Stimulated activated CD8-positive, alpha-beta memory T cell treated with anti-CD3 and anti-CD28 coated beads, Interleukin-7, amount 100 ng/mL, for 1 hour (primary cell): ENCODE measurements around the gene RABAC1.
A peak's percentile ranks its signal among the peaks of the same experiment; 100 is the strongest.
"Not testable (repeated sequence)": the region's sequence is repeated elsewhere in the genome, so short reads cannot be mapped to it uniquely, and the experiment has no call there.

Experiments used
- DNase-seq, 2 donors: peaks; one replicate each; pipeline ENCODE4 v3.0.0-alpha.2; 2020; ENCODE audit warnings: low read depth in 2 of 2

Gene RABAC1

DNA sequence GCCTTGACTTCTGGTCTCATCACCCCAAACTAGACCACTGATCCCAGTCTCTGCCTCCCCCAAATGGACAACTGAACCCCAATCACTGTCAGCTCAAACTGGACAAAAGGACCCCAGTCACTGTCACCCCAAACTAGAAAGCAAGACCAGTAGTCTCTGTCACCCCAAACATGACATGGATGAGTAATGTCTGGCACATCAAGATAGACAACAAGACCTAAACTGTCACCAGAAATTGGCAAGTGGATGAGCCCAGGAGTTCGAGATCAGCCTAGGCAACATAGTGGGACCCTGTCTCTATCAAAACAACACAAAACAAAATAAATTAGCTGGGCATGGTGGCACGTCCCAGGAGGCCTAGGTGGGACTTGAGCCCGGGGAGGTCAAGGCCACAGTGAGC lies 12.0 kb downstream of the RABAC1 start:
- DNase-seq = no peak

DNA sequence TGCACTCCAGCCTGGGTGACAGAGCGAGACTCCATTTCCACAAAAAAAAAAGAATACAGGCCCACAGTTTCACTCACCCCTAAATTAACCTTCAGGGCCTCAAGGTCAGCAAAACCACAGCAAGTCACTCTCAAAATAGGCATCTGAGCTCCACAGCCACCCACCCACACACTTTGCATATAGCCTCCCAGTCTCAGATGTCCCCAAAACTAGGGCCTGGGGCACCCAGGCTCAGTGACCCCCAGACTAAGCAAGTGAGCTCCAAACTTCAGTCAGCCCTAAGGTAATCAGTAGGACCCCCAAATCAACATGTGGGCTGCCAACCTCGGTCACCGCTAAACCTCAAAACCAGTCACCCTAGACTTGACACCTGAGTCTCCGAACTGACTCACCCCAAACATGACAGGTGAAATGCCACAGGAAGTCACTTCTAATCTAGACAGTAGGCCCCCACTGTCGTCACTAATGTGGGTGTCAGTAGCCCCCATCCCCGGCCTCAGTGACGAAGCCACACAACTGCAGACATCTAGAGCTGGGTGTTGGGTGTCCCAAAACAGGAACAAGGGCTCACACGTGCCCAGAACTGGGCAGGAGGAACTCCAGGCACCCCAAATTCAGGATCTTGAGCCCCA lies 13.9 kb downstream of the RABAC1 start:
- DNase-seq = peak; percentile 72 to 73

- no peak for DNase-seq
These were observed 14.8 kb downstream of the RABAC1 start for GRCh38 chr19:41944336-41944735.

GRCh38 chr19:41941410-41942202 lies 17.5 kb downstream of the RABAC1 start:
- no peak for DNase-seq

- DNase-seq = no peak
These were observed 18.3 kb downstream of the RABAC1 start for GRCh38 chr19:41940731-41941409.

GRCh38 chr19:41939861-41940730 lies 19.0 kb downstream of the RABAC1 start:
- no peak for DNase-seq

- DNase-seq = not testable (repeated sequence)
These were observed 19.9 kb downstream of the RABAC1 start for GRCh38 chr19:41939209-41939608.

DNA sequence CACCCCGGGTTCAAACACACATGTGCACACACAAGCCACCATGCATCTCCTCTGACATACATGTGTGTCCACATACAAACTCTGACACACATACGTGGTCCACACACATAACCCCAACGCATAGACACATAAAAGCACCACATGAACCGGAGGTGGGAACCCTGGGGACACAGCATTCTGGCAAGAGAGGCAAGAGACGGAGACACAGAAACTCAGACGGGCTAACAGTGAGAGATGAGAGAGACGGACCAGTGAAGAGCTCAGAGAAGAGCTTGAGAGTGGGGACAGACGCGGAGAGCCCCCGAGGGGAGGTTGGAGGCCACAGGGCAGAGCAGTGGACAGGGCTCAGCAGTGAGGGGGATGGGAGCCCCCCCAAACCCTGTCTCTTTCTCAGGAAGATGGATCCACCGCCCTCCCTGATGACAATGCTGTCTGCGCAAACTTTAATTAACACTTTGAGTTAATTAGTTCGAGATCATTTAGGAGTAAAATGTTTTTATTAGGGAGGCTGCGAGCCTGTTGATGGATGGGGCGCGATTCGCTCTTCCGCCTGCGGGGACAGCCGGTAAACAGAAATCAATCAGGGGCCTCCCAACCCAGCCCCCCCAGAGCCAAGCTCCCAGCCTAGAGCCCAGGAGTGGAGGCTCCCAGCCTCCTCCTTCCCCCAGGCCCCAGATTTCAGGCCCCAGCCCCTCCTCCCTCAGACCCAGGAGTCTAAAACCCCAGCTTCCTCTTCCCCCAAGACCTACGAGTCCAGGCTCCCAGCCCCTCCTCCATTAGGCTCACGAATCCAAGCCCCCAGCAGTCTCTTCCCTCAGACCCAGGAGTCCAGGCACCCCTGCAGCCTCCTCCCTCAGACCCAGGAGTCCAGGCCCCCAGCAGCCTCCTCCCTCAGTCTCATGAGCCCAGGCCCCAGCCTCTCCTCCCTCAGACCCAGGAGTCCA lies 21.3 kb downstream of the RABAC1 start:
- DNase-seq = no peak

DNA sequence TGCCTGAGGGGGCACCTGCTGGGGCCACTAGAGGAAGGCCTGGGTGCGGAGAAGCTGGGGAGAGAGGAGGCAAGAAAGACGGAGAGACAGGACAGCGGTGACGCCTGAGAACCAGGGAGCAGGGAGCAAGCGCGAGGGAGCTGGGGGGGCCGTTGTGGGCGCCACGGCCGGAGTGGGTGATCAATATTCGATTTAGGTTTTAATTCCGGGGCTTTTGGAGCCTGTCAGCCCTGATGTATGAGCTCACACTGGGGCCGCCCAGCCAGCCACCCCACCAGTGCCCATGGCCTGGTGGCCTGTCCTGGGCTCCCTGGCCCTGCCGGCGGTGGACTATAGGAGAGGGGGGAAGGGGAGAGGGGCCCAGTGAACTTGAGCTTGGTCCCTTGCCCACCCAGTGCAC lies 22.2 kb downstream of the RABAC1 start:
- no peak for DNase-seq

DNA sequence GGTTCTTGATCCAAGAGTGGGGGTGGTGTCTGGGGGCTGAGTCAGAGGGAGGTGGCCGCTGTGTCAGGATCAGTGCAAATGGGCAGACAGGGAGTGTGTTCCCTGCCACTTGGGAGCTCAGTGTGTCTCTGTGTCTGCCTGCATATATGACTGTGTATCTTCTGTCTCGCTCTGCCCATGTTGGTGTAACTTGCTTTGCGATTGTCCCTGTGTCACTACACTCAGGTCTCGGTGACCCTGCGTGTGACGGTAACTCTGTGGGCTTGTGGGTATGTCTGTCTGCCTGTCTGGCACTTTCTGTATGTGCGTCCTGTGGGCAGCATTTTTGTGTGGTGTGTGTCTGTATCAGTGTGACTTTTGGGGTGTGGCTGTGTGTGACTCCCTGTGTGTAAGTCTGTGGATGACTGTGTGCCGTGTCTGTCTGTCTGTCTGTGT lies 22.7 kb downstream of the RABAC1 start:
- no peak for DNase-seq

DNA sequence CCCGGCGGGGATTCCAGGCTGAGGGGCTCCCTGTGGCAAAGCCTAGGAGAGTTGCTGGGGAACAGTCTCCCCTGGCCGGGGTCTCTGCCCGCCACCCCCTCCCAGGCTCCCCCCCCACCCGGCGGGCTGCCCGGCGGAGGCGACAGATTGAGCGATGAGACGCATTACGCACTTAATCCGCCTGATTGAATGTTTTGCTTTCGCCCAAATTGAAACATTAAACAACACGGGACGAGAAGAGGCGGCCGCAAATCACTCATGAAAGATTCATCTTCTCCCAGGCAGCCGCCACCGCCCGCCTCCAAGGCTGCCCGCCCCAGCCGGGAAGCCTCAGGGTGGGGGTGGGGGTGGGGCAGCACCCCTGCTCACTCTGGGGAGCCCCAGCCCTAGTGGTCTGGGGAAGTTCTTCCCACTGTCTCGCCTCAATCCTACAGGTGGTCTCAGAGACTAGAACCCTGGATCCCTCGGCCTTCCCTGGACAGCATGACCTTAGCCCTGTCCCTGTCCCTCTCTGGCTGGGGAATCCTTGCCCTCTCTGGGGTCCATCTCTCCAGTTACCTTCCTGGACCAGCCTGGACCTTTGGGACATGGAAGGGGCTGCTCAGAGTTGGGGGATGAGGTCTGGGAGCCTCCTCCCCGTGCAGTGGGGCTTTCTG lies 23.2 kb downstream of the RABAC1 start:
- no peak for DNase-seq

DNA sequence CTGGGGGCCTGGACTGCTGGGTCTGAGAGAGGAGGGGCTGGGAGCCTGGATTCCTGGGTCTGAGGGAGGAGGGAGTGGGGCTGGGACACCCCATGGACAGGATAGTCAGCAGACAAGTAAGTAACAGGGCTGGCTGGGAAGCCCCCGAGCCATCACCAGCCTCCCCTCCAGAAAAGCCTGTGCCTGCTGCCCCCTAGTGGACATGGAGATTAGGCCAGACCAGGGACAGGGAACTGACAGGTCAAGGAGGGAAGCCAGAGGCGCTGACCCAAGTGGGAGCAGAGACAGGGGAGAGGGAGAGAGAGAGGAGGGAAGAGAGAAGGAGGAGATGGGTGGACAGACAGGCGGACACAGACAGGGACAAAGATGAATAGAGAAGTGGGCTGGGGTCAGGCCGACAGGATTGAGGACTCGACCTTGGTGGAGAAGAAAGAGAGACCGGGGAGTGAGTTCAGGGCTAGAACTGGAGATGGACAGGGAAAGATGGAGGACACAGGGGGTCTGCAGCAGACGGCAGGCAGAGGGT lies 24.2 kb downstream of the RABAC1 start:
- DNase-seq = peak; percentile 55 to 61

- no peak for DNase-seq
These were observed 25.3 kb downstream of the RABAC1 start for GRCh38 chr19:41933693-41934426.

DNA sequence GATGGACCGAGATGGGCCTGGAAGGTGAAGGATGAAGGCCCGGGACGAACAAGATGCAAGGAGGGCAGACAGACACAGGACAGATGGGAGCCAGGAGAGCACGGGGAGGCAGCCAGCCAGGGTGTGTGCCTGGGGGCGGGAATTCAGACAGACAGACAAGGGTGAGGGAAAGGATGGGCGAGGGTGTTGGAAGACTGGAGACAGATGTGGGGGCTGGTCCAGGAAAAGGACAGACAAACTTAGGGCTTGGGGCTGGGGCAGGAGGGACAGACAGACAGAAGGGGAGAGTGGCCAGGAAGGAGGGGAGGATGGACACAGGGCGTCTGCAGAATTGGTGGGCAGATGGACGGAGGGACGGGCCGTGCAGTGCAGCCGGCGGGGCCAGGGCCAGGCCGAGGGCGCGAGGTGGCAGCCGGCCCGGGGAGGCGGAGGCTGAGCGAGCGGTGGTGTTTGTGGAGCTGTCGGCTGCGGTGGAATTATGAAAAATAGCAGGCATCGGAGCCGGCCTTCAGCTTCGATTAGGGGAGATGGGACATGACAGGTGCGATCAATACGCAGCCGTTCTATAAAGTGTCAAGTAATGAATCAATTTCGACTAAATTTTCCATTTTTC lies 26.3 kb downstream of the RABAC1 start:
- DNase-seq = no peak

- no peak for DNase-seq
These were observed 26.8 kb downstream of the RABAC1 start for GRCh38 chr19:41932259-41932719.

GRCh38 chr19:41930926-41931592 lies 28.1 kb downstream of the RABAC1 start:
- DNase-seq = no peak

- no peak for DNase-seq
These were observed 28.8 kb downstream of the RABAC1 start for GRCh38 chr19:41930322-41930722.

DNA sequence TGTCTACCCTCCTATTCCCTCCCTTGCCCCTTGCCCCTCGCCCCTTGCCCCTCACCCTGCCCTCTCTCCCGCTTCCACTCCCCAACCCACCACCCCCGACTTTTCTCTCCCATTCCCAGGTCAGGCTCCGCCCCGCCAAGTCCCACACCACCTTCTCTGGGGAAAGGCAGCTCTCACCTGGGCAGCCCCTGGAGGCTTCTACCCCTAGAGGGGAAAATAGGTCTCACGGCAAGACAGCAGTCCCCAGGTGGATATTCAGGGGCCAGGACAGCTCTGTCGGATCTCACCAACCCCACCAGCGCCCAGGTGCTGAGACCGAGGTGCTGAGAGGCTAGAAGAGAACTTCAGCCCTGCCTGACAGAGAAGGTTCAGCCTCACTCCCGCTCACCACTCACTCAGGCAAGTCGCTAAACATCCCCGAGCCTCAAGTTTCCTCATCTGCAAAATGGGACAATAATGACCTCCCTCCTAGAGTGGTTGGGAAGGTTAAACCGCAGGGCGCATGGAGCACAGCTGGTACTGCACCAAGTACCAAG lies 29.5 kb downstream of the RABAC1 start:
- DNase-seq = no peak
